GM18526 (cell line): ENCODE measurements around the gene SF3A1.

Source experiments
- POLR2A ChIP-seq: IDR thresholded peaks from 3 replicates; pipeline ENCODE4 v1.6.1; 2011; ENCODE audit not compliant: insufficient read length; ENCODE audit errors: extremely low read depth

Gene SF3A1

GRCh38 chr22:30307041-30307574 lies 49.6 kb downstream of the SF3A1 start:
- no peak for TF ChIP-seq POLR2A

- TF ChIP-seq POLR2A: no peak
These were observed 50.1 kb downstream of the SF3A1 start for GRCh38 chr22:30306627-30307011.

GRCh38 chr22:30305906-30306626 lies 50.6 kb downstream of the SF3A1 start:
- TF ChIP-seq POLR2A: no peak

GRCh38 chr22:30305519-30305905 lies 51.2 kb downstream of the SF3A1 start:
- peak; percentile 71 for TF ChIP-seq POLR2A

GRCh38 chr22:30304495-30305244 lies 52.0 kb downstream of the SF3A1 start:
- TF ChIP-seq POLR2A: no peak

GRCh38 chr22:30302810-30303138 lies 53.9 kb downstream of the SF3A1 start:
- TF ChIP-seq POLR2A: no peak

- TF ChIP-seq POLR2A: no peak
These were observed 54.5 kb downstream of the SF3A1 start for GRCh38 chr22:30301995-30302809.

- no peak for TF ChIP-seq POLR2A
These were observed 57.4 kb downstream of the SF3A1 start for GRCh38 chr22:30299322-30299721.

- TF ChIP-seq POLR2A: no peak
These were observed 58.5 kb downstream of the SF3A1 start for GRCh38 chr22:30297991-30298701.

GRCh38 chr22:30297276-30297990 lies 59.3 kb downstream of the SF3A1 start:
- no peak for TF ChIP-seq POLR2A

GRCh38 chr22:30296833-30297232 lies 59.9 kb downstream of the SF3A1 start:
- no peak for TF ChIP-seq POLR2A

- no peak for TF ChIP-seq POLR2A
These were observed 60.4 kb downstream of the SF3A1 start for GRCh38 chr22:30296324-30296723.

GRCh38 chr22:30295576-30295975 lies 61.1 kb downstream of the SF3A1 start:
- TF ChIP-seq POLR2A: no peak

GRCh38 chr22:30294830-30295229 lies 61.9 kb downstream of the SF3A1 start:
- TF ChIP-seq POLR2A: no peak

- no peak for TF ChIP-seq POLR2A
These were observed 62.6 kb downstream of the SF3A1 start for GRCh38 chr22:30294066-30294465.

- no peak for TF ChIP-seq POLR2A
These were observed 63.7 kb downstream of the SF3A1 start for GRCh38 chr22:30293026-30293425.
